ENCODE data around the gene HSD3B7.
"Not testable (repeated sequence)": the region's sequence is repeated elsewhere in the genome, so short reads cannot be mapped to it uniquely, and the experiment has no call there.

The HSD3B7 gene

GRCh38 chr16:30984669-30985400 lies at the start of gene HSD3B7:
TSS of gene HSD3B7 (plus strand) at chr16:30985207. CDS start at chr16:30985659, 452 bp downstream.
- peak; percentile 23 for DNase-seq

GRCh38 chr16:30937692-30938091 lies 47.3 kb upstream of the HSD3B7 start:
- no peak for DNase-seq

GRCh38 chr16:30939571-30939970 lies 45.4 kb upstream of the HSD3B7 start:
- DNase-seq: not testable (repeated sequence)

- DNase-seq: no peak
Measured at GRCh38 chr16:30941600-30942425, 43.2 kb upstream of the HSD3B7 start.

- no peak for DNase-seq
Measured at GRCh38 chr16:30942426-30942806, 42.6 kb upstream of the HSD3B7 start.

GRCh38 chr16:30944352-30944751 lies 40.7 kb upstream of the HSD3B7 start:
- no peak for DNase-seq

GRCh38 chr16:30946671-30947540 lies 38.1 kb upstream of the HSD3B7 start:
- no peak for DNase-seq

- DNase-seq: no peak
Measured at GRCh38 chr16:30947541-30947858, 37.5 kb upstream of the HSD3B7 start.

GRCh38 chr16:30947859-30948666 lies 36.9 kb upstream of the HSD3B7 start:
- peak; percentile 55 for DNase-seq

- no peak for DNase-seq
Measured at GRCh38 chr16:30948667-30949649, 36.0 kb upstream of the HSD3B7 start, which contains the start of gene ORAI3. TSS of gene ORAI3 (plus strand) at chr16:30949068. CDS start at chr16:30949290, 222 bp downstream.

- no peak for DNase-seq
Measured at GRCh38 chr16:30949650-30950515, 35.1 kb upstream of the HSD3B7 start.

- DNase-seq: no peak
Measured at GRCh38 chr16:30950516-30951065, 34.4 kb upstream of the HSD3B7 start.

GRCh38 chr16:30951193-30951592 lies 33.8 kb upstream of the HSD3B7 start:
- no peak for DNase-seq

GRCh38 chr16:30951750-30952149 lies 33.3 kb upstream of the HSD3B7 start:
- DNase-seq: no peak

- no peak for DNase-seq
Measured at GRCh38 chr16:30953111-30953510, 31.9 kb upstream of the HSD3B7 start.

- peak; percentile 46 for DNase-seq
Measured at GRCh38 chr16:30953511-30954124, 31.4 kb upstream of the HSD3B7 start.

GRCh38 chr16:30954993-30955392 lies 30.0 kb upstream of the HSD3B7 start:
- no peak for DNase-seq

GRCh38 chr16:30956601-30957455 lies 28.2 kb upstream of the HSD3B7 start:
- no peak for DNase-seq

Data from NCI-H1048 (cell line).